DMS53 treated with DMSO at 0.1 percent for 48 hours (cell line): ENCODE results near the gene GNGT1.

Experiments
- DNase-seq: peaks from one replicate; lab custom pipeline; 2025; ENCODE audit not compliant: unreplicated experiment; lab: John Stamatoyannopoulos, UW

Gene GNGT1

DNA sequence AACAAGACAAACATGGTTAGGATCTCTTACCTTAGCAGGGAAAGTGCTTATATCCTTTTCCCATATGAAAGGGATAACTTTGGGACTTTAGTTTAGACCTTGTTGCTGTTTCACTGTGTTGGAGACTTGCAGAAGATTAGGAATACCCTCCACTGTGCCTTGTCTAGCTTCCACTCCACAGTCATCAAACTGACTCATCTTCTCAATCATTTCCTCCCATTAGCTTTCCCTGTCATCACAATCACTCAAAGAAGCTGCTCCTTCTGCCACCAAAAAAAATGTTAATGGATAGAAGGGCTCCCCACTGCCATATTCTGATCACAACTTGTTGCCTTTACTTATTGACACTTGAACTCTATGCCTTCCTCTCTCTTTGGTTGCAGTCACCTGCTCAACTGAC is 31.9 kb downstream of the GNGT1 start:
- DNase-seq: no peak

DNA sequence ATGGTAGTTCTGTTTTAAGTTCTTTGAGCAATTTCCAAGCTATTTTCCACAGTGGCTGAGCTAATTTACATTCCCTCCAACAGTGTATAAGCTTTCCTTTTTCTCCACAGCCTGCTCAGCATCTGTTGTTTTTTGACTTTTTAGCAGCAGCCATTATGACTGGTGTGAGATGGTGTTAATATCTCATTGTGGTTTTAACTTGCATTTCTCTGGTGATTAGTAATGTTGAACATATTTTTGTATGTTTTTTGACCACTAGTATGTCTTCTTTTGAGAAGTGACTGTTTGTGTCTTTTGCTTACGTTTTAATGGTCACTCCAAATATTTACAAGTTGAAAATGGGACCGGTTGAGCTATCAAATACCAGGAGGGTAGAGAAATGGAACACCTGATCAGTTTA is 35.6 kb downstream of the GNGT1 start:
- no peak for DNase-seq

DNA sequence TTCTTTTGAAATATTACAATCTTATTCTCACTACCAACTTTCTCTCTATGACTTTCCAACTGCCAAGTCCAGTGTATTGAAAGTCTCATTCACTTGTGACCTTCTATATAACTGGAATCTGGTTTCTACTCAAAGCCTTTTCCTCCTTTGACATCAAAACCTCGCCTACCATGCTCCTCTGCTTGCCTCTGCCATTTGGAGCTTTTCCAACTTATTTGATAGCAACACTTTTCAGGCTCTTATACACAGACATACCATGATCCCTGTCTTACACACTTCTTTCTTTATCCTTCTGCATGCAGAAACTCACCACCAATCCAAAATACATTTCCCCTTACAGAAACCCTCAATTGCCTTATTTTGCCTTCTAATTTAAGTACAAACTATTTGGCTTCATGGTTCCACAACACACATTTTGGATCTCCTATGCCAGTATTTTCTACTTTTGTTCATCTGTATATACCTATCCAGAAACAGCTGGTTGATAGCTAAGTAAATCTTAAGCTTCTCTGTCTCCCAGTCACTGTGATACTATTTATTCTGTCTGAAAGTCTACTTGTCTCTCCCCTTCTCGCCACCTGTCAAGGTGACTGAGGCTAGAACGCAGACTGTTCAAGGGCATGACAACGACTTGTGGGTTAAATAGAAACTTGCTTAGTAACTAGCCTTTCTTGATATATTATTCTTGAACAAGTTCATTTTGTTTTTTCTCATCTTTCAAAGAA is 37.6 kb downstream of the GNGT1 start:
- DNase-seq: no peak

DNA sequence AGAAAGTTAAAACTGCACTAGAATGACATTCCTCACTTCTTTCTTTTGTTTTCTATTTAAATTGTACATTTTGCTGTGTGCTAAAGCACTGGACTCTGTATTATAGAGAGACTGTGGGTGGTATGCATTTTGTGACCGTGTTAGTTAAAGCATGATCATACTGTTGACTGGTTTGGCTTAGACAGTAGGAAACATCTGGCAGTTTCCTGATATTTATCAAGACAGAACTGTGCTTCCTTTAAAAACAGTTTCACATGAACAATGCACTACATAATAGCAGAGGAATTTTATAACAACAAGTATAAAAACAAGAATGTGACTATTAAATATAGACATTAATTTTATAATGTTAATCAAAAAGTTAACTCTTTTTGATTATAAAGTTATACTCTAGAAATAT is 38.3 kb downstream of the GNGT1 start:
- no peak for DNase-seq

DNA sequence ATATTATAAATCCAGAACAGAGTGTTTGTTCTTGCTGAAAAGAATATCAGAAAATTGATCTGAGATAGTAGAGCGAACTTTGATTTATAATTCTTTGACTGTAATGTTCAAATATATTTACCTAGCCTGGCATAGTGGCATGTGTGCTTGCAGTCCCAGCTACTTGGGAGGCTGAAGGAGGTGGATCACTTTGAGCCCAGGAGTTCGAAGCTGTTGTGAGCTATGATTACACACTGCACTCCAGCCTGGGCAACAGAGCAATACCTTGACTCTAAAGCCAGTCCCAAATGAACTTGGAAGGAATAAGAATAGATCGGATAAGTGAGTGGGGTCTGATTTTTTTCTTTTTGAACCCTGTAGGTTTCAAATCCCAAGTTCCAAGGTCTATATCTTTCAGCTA is 38.7 kb downstream of the GNGT1 start:
- no peak for DNase-seq

DNA sequence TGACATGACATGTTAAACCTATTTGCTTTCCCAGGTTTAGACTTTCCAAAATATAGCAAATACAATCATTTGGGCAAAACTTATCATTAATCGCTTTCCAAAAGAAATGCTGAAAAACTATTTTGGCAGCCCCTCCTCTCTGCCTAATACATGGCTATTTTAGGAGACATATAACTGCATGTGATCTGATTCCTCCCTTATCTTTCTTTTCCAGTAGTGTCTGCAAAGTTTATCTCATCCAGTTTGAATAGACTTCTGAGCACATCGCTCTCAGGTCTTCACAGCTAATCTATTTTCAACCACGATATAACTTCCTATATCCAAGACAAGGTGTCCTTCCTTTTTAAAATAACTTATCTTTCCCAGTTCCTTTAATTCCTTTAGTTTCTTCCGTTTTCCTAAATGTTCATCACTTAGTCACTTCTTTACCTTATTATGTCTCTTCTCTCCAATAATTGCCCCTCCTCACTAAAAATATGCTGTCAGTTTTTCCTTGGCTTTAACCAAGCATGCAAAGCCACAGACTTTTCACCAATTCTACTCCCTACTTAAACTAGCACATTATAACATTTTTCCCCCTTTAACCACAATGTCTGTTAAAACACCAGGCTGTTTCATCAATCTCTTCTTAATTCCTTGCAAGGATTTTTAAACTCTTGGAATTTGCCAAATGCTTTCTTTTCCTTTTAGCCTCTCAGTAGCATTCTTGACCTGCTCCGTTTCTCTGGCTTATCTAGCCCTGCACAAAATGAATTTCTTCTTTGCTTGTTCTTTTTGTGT is 39.6 kb downstream of the GNGT1 start:
- no peak for DNase-seq

DNA sequence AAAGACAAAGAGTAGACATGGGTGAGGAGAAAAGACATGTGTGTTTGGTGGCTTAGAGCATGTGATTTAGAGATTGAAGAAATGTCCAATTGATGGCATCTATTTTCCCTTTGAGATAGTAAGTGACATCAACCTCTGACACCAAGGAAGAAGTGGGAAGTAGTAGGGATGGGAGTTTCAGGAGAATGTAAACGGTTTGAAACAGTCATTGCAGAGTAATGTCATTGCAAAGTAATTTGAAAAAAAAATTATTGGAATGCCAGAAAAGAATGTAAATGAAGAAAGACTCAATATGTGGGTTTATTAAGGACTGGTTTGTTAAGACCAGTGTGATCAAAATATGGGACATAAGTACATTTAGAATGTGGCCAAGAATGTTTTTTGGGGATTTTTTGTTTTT is 41.7 kb downstream of the GNGT1 start:
- DNase-seq: no peak

DNA sequence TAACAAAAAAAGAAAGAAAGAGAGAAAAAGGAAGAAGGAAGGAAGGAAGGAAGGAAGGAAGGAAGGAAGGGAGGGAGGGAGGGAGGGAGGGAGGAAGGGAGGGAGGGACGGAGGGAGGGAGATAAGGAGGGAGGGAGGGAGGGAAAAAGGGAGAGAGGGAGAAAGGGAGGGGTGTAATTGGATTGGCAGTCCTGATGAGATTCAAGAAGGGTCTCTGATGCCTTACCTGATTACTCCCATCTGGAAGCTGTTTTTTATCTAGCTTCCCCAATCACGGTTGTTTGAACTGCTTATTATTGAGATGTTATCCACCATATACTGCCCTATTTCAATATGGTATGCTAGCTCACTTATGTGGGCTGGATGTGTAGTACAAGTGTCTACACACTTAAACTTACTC is 42.5 kb downstream of the GNGT1 start:
- DNase-seq: no peak

DNA sequence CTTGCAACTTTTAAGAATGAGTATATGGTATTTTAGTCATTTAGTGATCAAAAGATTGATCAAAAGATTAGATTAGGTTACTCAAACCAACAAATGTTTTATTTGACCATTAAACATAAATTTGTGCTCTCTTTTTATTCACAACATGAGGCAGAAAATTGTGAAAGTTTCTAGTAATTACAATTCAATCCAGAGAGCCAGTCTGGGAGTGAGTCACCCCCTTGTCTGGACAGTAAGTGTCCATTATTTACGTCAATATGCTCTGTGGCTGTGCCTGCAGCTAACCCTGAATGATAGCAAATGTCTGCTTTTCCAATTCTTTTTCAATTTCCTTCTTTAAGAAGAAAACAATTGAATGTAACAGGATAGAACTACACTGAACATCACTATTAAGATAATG is 43.1 kb downstream of the GNGT1 start:
- peak; percentile 73 for DNase-seq

DNA sequence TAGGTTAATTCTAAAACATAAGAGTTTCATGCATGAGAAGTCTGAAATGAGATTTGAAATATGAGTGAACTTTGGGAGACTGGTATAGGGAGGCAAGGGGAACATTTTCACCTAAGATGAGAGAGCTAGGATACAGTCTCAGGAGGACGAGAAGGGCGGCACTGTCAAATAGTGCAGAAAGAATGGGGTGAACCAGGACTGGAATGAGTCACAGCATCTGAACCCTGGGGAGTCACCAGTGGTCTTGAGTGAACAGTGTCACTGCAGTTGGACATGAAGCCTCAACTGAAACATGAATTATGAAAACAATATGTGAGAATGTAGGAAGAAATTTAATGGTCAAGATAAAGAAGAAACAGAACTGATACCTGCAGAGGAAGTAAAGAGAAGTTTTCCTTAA is 48.9 kb downstream of the GNGT1 start:
- DNase-seq: no peak

DNA sequence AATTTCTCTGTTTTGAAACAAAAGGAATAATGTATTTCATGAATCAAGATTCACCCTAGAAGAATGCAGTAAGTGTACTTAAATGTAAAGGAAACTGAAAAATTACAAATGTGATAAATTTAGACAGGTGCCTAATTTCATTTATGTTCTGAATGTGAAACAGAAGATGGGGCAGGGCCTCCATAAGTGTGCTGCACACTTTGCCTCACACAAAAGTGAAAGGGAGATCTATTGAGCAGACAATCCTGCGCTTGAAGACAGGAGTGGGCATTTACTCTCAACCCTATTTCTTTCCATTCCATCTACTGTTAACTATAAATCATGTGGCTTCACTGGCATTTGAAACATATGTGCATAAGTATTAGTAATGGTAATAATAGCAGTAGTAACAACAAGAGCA is 51.4 kb downstream of the GNGT1 start:
- no peak for DNase-seq

DNA sequence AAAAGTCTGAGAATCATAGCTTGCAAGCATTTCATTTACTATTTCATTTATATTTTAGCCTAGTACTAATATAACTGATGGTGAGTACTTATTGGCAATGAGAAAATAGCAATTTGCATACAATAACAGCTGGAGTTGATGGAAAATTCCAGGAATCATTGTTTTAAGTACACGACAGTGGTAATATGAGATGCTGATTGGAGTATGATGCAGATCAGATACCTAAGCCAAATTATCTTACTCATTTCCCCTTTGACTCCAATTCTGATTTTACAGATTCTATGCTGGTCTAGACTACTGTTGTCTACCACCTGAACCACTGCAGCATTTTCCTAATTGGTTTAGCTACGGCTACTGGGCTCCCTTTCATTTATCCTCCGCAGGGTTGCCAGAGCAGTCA is 51.8 kb downstream of the GNGT1 start:
- DNase-seq: no peak

DNA sequence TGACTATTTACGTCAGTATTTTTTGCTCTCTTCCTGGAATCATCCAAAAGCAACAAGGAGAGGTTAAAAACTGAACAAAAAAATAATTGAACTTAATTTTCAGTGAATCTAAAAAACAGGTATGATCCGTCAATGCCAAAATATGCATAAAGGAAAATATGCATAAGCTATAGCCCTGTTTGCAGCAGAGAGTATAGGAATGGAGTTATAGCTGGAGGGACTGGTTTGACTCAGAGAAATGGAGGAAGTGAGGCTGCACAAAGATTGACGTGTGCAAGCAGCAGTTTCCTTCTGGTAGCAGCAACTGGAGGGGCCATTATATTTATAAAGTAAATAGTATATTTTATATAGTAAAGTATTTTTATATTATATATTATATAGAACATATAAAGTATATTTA is 52.3 kb downstream of the GNGT1 start:
- DNase-seq: no peak
